ENCODE measurements around the gene GLIPR1L2.

DNA sequence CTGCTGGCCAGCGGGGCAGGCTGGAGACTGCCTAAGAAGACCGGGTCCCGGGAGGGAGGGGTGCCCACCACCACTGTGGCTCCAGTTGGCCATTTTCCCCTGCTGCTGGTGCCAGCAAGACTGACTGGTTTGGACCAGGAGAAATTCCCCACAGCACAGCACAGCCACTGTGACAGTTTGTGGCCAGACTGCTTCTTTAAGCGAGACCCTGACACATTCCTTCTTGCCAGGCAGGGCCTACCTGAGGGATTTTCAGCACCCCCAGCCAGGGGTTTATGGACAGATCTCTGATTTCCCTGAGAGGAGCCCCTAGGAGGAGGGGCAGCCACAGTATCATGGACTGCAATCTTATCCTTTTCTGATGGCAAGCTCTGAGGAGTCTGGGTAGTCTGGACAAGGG is 40.9 kb upstream of the GLIPR1L2 start:
- TF ChIP-seq, protein P1, sequence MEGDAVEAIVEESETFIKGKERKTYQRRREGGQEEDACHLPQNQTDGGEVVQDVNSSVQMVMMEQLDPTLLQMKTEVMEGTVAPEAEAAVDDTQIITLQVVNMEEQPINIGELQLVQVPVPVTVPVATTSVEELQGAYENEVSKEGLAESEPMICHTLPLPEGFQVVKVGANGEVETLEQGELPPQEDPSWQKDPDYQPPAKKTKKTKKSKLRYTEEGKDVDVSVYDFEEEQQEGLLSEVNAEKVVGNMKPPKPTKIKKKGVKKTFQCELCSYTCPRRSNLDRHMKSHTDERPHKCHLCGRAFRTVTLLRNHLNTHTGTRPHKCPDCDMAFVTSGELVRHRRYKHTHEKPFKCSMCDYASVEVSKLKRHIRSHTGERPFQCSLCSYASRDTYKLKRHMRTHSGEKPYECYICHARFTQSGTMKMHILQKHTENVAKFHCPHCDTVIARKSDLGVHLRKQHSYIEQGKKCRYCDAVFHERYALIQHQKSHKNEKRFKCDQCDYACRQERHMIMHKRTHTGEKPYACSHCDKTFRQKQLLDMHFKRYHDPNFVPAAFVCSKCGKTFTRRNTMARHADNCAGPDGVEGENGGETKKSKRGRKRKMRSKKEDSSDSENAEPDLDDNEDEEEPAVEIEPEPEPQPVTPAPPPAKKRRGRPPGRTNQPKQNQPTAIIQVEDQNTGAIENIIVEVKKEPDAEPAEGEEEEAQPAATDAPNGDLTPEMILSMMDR (IDR thresholded peaks at IDR 0.05; ENCODE audit: poor library complexity): no peak
- TF ChIP-seq EZH2phosphoT487 (IDR thresholded peaks at IDR 0.05; ENCODE audit: low read depth, severe bottlenecking, unreplicated experiment) (no peak), EZH2 (IDR thresholded peaks at IDR 0.05; ENCODE audit: borderline replicate concordance) (no peak)

All from hepatocyte (in vitro differentiated cells).